GM10266 (cell line): ENCODE data around the gene DISC1.

ENCODE experiments used
- DNase-seq: peaks from one replicate; pipeline ENCODE4 v3.0.0; 2012; ENCODE audit errors: extremely low spot score
- TF ChIP-seq, protein P1 (sequence below): IDR thresholded peaks from 2 replicates; pipeline ENCODE4 v1.5.1; 2012; ENCODE audit warnings: mild to moderate bottlenecking, low read depth; ENCODE audit not compliant: control insufficient read depth, insufficient read depth; ENCODE audit errors: missing control alignments

Gene DISC1

DNA sequence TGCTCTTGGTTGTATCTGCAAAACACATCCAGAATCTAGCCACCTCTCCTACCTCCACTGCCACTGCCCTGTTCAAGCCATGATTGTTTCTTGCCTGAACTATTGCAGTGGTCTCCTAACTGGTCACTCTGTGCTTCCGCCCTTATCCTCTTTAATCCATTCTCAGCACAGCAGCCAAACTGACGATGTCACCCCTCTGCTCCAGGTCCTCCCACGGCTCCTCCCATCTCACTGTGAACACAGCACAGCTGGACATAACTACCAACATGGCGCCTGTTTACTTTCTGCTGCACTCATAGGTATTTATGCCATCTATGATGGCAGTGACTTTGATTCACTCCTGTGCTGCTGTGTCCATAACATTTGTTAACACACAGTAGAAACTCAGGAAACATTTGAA lies 406.7 kb downstream of the DISC1 start:
- TF ChIP-seq, protein P1, sequence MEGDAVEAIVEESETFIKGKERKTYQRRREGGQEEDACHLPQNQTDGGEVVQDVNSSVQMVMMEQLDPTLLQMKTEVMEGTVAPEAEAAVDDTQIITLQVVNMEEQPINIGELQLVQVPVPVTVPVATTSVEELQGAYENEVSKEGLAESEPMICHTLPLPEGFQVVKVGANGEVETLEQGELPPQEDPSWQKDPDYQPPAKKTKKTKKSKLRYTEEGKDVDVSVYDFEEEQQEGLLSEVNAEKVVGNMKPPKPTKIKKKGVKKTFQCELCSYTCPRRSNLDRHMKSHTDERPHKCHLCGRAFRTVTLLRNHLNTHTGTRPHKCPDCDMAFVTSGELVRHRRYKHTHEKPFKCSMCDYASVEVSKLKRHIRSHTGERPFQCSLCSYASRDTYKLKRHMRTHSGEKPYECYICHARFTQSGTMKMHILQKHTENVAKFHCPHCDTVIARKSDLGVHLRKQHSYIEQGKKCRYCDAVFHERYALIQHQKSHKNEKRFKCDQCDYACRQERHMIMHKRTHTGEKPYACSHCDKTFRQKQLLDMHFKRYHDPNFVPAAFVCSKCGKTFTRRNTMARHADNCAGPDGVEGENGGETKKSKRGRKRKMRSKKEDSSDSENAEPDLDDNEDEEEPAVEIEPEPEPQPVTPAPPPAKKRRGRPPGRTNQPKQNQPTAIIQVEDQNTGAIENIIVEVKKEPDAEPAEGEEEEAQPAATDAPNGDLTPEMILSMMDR = no peak
- DNase-seq = no peak

DNA sequence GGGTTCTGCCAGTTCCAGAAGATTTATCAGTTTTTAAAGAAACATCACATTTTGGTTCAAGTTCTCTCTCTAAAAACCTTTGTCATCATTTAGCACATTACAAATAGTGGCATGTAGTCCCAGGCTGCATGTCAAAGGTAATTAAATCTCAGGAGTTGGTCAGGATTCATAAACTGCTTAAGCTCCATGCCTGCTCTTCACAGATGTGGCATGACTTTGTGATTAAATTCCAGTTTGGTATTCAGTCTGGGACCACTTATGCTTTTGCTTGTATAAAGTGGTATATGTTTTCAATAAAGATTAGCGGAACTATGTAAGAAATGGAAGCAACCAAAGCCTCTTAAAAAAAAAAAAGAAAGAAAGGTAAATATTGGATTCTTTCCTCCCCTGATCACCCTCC lies 408.0 kb downstream of the DISC1 start:
- TF ChIP-seq, protein P1 = no peak

DNA sequence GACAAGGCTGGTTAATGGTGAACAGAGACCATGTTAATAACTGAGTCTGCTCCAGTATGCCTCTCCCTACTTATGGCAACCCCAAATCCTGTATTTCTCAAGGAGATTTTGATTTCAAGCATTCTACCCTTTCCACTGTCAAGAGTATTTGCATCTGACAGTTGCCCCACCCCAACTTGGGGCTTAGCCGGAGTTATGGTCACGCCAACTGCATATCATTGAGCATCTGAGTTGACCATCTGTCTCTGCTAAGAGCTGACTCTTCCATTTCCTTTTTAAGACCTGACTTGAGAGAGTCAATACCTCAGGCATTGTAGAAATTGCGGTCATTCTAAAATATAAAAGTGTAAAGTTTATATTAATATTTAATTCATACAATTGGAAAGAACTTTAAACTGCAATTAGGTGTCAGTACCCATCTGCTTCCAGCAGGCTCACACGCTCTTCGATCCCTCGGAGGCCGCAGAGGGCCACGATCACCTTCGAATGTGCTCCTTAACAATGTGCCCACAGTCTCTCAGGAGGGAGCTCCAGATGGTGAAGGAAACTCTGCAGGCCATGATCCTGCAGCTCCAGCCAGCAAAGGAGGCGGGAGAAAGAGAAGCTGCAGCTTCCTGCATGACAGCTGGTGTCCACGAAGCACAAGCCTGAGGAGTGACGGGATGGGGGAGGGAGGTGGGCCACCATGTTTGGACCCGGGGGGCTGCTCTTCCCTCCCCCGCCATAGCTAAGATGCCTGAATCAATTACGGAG lies 409.8 kb downstream of the DISC1 start:
- DNase-seq = no peak
- TF ChIP-seq, protein P1 = no peak

More for the DNA sequence above, 408.0 kb downstream of the DISC1 start:
- DNase-seq = no peak

DNA sequence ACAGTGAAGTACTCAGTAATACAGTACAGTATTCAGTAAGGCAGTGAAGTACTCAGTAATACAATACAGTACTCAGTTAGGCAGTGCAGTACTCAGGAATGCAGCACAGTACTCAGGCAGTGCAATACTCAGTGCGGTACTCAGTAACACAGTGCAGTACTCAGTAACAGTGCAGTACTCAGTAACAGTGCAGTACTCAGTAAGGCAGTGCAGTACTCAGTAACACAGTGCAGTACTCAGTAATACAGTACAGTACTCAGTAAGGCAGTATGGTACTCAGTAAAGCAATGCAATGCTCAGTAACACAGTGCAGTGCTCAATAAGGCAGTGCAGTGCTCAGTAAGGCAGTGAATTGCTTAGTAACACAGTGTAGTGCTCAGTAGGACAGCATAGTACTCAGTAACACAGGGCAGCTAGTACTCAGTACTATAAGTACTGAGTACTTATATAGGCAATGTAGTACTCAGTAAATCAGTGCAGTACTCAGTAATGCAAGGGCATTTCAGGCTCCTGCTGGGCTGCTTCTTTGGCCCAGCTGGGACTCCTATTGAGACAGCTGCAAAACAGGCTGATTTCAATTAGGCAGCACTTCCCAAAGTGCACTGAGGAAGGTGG lies 411.3 kb downstream of the DISC1 start:
- no peak for DNase-seq
- TF ChIP-seq, protein P1 = no peak

DNA sequence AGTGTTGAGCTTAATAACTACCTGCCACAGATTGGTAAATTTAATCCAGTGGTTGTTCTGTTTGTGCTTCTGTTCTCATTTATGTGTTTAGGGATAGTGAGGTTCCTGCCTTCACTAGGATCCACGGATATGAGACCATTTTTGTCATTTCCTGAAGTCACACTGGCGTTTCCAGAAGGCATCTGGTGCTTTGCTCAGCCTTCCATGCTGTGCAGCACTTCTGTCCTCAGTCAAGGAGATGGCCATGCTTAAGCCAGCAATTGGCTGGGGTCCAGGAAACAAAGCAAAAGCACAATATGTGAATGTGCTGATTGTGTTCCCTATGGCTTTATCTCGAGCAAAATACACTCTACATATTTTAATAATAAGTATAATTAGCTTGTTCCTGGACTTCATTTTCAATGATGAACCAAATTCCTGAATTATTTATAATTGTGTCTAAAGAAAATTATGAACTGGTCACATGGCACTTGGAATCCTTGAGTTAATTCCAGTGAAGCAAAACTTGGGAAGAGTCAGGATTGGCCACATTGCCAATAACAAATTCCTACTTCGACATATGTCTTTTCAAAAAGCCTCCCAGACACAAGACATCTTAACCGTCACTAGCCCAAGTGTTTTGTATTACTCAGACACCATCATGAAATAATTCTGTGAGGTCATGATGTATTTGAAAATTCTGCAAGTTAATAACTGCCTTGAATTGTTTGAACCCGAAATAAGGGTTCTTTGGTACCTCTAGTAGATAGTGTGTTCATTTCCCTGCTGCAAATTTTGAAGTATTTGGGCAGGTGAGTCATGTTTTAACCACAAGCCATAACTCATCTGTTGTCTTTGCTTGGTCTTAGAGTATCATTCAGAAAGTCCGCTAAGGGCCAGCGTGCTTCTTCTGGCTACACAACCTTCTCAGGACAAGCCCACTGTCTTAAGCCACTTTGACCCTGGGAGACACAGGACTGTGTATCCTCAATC lies 412.4 kb downstream of the DISC1 start:
- TF ChIP-seq, protein P1 = no peak
- no peak for DNase-seq

DNA sequence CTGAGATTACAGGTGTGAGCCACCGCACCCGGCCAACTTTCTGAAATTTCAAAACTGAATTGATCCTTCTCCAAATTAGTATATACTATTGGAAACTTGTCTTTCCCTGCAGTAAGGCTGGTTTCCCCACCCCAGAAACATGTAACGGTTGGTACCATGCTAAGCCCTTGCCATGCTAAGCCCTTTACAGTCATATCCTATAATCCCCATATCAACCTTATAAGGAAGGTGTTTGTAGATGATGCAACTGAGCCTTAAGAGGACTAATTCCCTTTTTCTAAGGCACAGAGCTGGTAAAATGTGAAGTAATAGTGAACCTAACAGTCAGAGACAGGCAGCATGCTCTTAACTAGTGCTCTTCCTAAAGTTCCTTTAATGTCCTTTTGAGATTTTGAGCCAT lies 413.7 kb downstream of the DISC1 start:
- DNase-seq = no peak
- TF ChIP-seq, protein P1 = no peak
